ENCODE data around the gene CTNND2.

Gene CTNND2

GRCh38 chr5:11306365-11306764 lies 597.9 kb downstream of the CTNND2 start:
- no peak for TF ChIP-seq CTCF (conservative IDR thresholded peaks at IDR 0.05; ENCODE audit: low read depth, low read length)
- no peak overlapping the region for H3K4me3 ChIP-seq (ENCODE audit: low read length)
- DNase-seq (ENCODE audit: low read depth): no peak

GRCh38 chr5:11305245-11305644 lies 599.0 kb downstream of the CTNND2 start:
- TF ChIP-seq CTCF (conservative IDR thresholded peaks at IDR 0.05; ENCODE audit: low read depth, low read length): no peak
- no peak overlapping the region for H3K4me3 ChIP-seq (ENCODE audit: low read length)
- no peak for DNase-seq (ENCODE audit: low read depth)

GRCh38 chr5:11304641-11305040 lies 599.6 kb downstream of the CTNND2 start:
- no peak overlapping the region for H3K4me3 ChIP-seq (ENCODE audit: low read length)
- TF ChIP-seq CTCF (conservative IDR thresholded peaks at IDR 0.05; ENCODE audit: low read depth, low read length): no peak
- no peak for DNase-seq (ENCODE audit: low read depth)

GRCh38 chr5:11302663-11303062 lies 601.6 kb downstream of the CTNND2 start:
- TF ChIP-seq CTCF (conservative IDR thresholded peaks at IDR 0.05; ENCODE audit: low read depth, low read length): no peak
- H3K4me3 ChIP-seq (ENCODE audit: low read length): no peak overlapping the region
- no peak for DNase-seq (ENCODE audit: low read depth)

GRCh38 chr5:11301171-11301570 lies 603.1 kb downstream of the CTNND2 start:
- H3K4me3 ChIP-seq (ENCODE audit: low read length): no peak overlapping the region
- no peak for TF ChIP-seq CTCF (conservative IDR thresholded peaks at IDR 0.05; ENCODE audit: low read depth, low read length)
- DNase-seq (ENCODE audit: low read depth): no peak

- TF ChIP-seq CTCF (conservative IDR thresholded peaks at IDR 0.05; ENCODE audit: low read depth, low read length): no peak
- DNase-seq (ENCODE audit: low read depth): no peak
- H3K4me3 ChIP-seq (ENCODE audit: low read length): no peak overlapping the region
Measured at GRCh38 chr5:11300736-11301135, 603.5 kb downstream of the CTNND2 start.

GRCh38 chr5:11298877-11299276 lies 605.4 kb downstream of the CTNND2 start:
- no peak for TF ChIP-seq CTCF (conservative IDR thresholded peaks at IDR 0.05; ENCODE audit: low read depth, low read length)

More at GRCh38 chr5:11298877-11299276, 605.4 kb downstream of the CTNND2 start:
- H3K4me3 ChIP-seq (ENCODE audit: low read length): no peak overlapping the region
- DNase-seq (ENCODE audit: low read depth): no peak

All from retinal pigment epithelial cell (primary cell).